ENCODE results near the gene NFYC.
A peak's percentile ranks its signal among the peaks of the same experiment; 100 is the strongest.

NFYC gene

GRCh38 chr1:40689737-40690136, 1.8 kb upstream of the NFYC start:
- CTCF ChIA-PET, result interaction anchor here (0.7 to 4.6 kb wide), 5 partner anchors 11 to 351 kb away, joined by 3 to 29 read pairs (median 5); no protein-coding TSS in a partner anchor
- no peak overlapping the region for H3K4me3 ChIP-seq (ENCODE audit: low read depth, low read length)
- no peak for TF ChIP-seq CTCF (IDR thresholded peaks at IDR 0.05; ENCODE audit: insufficient read depth, low read length, missing control alignments)
- no peak for DNase-seq (ENCODE audit: low read depth, low spot score)
- POLR2A ChIA-PET, result no interaction called here

GRCh38 chr1:40690771-40691537, 550 bp upstream of the NFYC start:
- ChIA-PET CTCF (interaction anchor here (0.9 to 4.6 kb wide), 8 partner anchors 10 to 262 kb away, joined by 3 to 29 read pairs (median 4); no protein-coding TSS in a partner anchor), POLR2A (interaction anchor here (0.7 to 1.6 kb wide), 9 partner anchors 9 to 135 kb away, joined by 3 to 10 read pairs (median 3); no protein-coding TSS in a partner anchor)
- TF ChIP-seq CTCF (IDR thresholded peaks at IDR 0.05; ENCODE audit: insufficient read depth, low read length, missing control alignments), result no peak
- DNase-seq (ENCODE audit: low read depth, low spot score), result no peak
- H3K4me3 ChIP-seq (ENCODE audit: low read depth, low read length), result peak overlapping the region; percentile 86

GRCh38 chr1:40692429-40692895, 958 bp downstream of the NFYC start:
- POLR2A ChIA-PET, result interaction anchor here (0.5 to 1.6 kb wide), 8 partner anchors 8 to 257 kb away, joined by 3 to 10 read pairs (median 4); no protein-coding TSS in a partner anchor
- DNase-seq (ENCODE audit: low read depth, low spot score), result no peak
- TF ChIP-seq CTCF (IDR thresholded peaks at IDR 0.05; ENCODE audit: insufficient read depth, low read length, missing control alignments), result no peak
- H3K4me3 ChIP-seq (ENCODE audit: low read depth, low read length), result peak overlapping the region; percentile 86
- CTCF ChIA-PET, result interaction anchor here (0.6 to 4.6 kb wide), 7 partner anchors 10 to 261 kb away, joined by 3 to 29 read pairs (median 4); no protein-coding TSS in a partner anchor

- POLR2A ChIA-PET, result no interaction called here
- H3K4me3 ChIP-seq (ENCODE audit: low read depth, low read length), result no peak overlapping the region
Observed at GRCh38 chr1:40693425-40693824, 1.9 kb downstream of the NFYC start.

GRCh38 chr1:40694353-40694874, 2.9 kb downstream of the NFYC start:
- CTCF ChIA-PET, result interaction anchor here (1.2 to 1.7 kb wide), 3 partner anchors 25 to 258 kb away, joined by 3 to 6 read pairs (median 5); no protein-coding TSS in a partner anchor
- no peak for TF ChIP-seq CTCF (IDR thresholded peaks at IDR 0.05; ENCODE audit: insufficient read depth, low read length, missing control alignments)
- POLR2A ChIA-PET, result no interaction called here
- no peak for DNase-seq (ENCODE audit: low read depth, low spot score)
- no peak overlapping the region for H3K4me3 ChIP-seq (ENCODE audit: low read depth, low read length)

More at GRCh38 chr1:40693425-40693824, 1.9 kb downstream of the NFYC start:
- CTCF ChIA-PET, result interaction anchor here (0.8 to 1.7 kb wide), 9 partner anchors 9 to 259 kb away, joined by 3 to 6 read pairs (median 4); no protein-coding TSS in a partner anchor
- DNase-seq (ENCODE audit: low read depth, low spot score), result no peak
- no peak for TF ChIP-seq CTCF (IDR thresholded peaks at IDR 0.05; ENCODE audit: insufficient read depth, low read length, missing control alignments)

- ChIA-PET POLR2A (no interaction called here), CTCF (no interaction called here)
- no peak for DNase-seq (ENCODE audit: low read depth, low spot score)
- TF ChIP-seq CTCF (IDR thresholded peaks at IDR 0.05; ENCODE audit: insufficient read depth, low read length, missing control alignments), result no peak
- H3K4me3 ChIP-seq (ENCODE audit: low read depth, low read length), result no peak overlapping the region
Observed at GRCh38 chr1:40696294-40696693, 4.8 kb downstream of the NFYC start.
